Activated naive CD8-positive, alpha-beta T cell (primary cell): ENCODE results near the gene GPS1.

Experiments used
- H3K27ac Mint-ChIP-seq: one replicate; pipeline ENCODE4 v1.8.0; 2021; ENCODE audit warnings: mixed read lengths
- H3K27me3 Mint-ChIP-seq: one replicate; pipeline ENCODE4 v1.8.0; 2021; ENCODE audit warnings: mixed read lengths
- H3K36me3 Mint-ChIP-seq: one replicate; pipeline ENCODE4 v1.8.0; 2021; ENCODE audit warnings: mixed read lengths
- H3K4me1 Mint-ChIP-seq: one replicate; pipeline ENCODE4 v1.8.0; 2021; ENCODE audit warnings: low read depth, mixed read lengths
- H3K4me3 Mint-ChIP-seq: one replicate; pipeline ENCODE4 v1.8.0; 2021; ENCODE audit warnings: mild to moderate bottlenecking, mixed read lengths
- H3K9me3 Mint-ChIP-seq: one replicate; pipeline ENCODE4 v1.8.0; 2021; ENCODE audit warnings: low read depth, mixed read lengths

Gene GPS1

DNA sequence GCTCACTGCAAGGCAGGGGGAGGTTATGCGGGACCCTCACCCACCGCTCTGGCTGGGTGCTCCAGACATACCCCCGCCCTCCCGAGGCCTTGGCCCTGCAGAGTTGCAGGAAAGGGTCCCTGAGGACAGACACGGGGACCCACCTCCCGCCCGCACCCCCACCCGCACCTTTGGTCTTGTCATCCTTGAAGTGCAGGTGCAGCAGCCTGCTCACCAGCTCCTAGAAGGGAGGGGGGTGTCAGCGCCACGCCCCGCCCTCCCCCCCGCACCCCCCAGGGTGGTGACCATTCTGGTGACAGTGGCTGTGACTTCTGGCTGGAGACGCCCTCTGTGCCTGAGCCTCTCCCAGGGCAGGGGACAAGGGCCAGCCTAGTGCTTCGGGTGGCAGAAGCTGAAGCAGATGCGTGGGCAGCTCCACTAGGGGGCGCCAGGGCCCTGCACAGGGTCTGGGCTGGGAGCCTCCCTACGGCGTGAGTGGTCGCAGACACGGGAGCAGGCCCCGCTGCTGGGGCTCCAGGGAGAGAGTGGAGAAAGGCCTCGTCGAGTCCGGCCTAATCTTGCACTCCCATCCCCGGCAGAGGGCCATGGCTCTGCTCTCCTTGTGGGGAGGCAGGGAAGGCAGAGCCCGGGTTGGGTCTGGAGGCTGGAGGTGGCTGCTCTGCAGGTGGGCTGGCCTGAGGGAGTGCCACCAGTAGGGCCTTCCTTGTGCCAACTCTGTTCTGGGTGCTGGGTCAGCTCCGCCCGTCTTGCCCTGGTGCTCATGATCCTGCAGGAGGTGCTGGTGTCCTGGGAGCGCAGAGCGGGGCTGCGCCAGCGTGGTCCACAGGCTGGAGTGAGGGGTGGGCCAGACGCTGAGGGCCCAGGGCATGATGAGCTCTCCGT, 31.8 kb upstream of the GPS1 start:
- H3K4me3 Mint-ChIP-seq, result no peak overlapping the region
- peaks cover 13% of the 10 kb centered on the region for H3K4me1 Mint-ChIP-seq
- H3K27me3 Mint-ChIP-seq, result no peaks in the 10 kb centered on the region
- H3K36me3 Mint-ChIP-seq, result no peaks in the 10 kb centered on the region
- no peak overlapping the region for H3K27ac Mint-ChIP-seq
- H3K9me3 Mint-ChIP-seq, result no peaks in the 10 kb centered on the region

DNA sequence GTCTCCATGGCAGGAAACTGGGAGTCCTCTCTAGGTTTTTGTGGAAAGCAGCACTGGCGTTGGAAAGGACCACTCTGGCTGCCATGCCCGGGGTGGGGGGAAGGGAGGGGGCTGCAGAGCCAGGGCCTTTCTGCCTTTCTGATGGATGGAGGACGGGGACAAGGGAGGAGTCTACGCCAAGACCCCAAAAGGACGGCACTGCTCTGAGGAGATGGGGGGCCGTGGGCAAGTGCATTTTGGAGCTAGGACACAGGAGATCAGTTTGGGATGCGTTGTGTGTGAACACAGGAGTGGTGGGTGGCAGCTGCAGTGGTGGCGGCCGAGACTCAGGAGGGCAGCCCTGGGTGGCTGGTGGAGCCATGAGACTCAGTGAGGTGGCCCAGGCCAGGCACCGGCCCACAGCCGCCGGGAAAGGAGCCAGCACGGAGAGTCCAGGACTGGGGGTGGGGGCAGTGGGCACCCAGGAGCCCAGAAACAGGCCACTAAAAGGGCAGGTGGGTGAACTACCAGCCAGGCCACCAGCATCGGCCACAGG, 31.1 kb upstream of the GPS1 start:
- no peak overlapping the region for H3K27ac Mint-ChIP-seq
- H3K4me3 Mint-ChIP-seq, result peak overlapping the region; percentile 59
- no peaks in the 10 kb centered on the region for H3K27me3 Mint-ChIP-seq
- H3K9me3 Mint-ChIP-seq, result no peaks in the 10 kb centered on the region
- no peaks in the 10 kb centered on the region for H3K36me3 Mint-ChIP-seq
- peaks cover 13% of the 10 kb centered on the region for H3K4me1 Mint-ChIP-seq

- peak overlapping the region; percentile 92 for H3K4me3 Mint-ChIP-seq
- H3K9me3 Mint-ChIP-seq, result no peaks in the 10 kb centered on the region
- H3K27ac Mint-ChIP-seq, result peak overlapping the region; percentile 72
- peaks cover 2% of the 10 kb centered on the region for H3K36me3 Mint-ChIP-seq
- H3K4me1 Mint-ChIP-seq, result peaks cover 13% of the 10 kb centered on the region
- H3K27me3 Mint-ChIP-seq, result no peaks in the 10 kb centered on the region
These were observed 30.4 kb upstream of the GPS1 start for GRCh38 chr17:82021107-82021899.

DNA sequence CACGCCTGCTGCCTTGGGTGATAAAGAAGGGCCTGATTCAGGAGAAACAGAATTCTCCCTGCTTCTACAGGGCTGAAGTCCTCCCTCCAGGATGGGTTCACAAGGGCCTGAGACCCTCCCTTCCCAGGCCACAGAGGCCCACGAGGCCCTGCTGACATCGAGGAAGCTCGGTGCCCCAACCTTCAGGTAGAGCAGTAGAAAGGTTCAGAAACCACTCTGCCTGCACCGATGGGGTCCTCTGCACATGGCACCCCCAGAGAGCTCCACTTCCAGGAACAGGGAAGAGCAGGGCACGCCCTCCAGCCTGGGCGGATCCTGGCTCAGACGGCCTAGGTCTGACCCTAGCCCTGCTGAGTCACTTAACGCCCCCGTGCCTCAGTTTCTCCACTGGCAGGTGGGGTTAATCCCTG, 29.8 kb upstream of the GPS1 start:
- H3K27ac Mint-ChIP-seq, result peak overlapping the region; percentile 72
- no peaks in the 10 kb centered on the region for H3K9me3 Mint-ChIP-seq
- peaks cover 13% of the 10 kb centered on the region for H3K4me1 Mint-ChIP-seq
- no peaks in the 10 kb centered on the region for H3K27me3 Mint-ChIP-seq
- peak overlapping the region; percentile 92 for H3K4me3 Mint-ChIP-seq
- H3K36me3 Mint-ChIP-seq, result peaks cover 2% of the 10 kb centered on the region

DNA sequence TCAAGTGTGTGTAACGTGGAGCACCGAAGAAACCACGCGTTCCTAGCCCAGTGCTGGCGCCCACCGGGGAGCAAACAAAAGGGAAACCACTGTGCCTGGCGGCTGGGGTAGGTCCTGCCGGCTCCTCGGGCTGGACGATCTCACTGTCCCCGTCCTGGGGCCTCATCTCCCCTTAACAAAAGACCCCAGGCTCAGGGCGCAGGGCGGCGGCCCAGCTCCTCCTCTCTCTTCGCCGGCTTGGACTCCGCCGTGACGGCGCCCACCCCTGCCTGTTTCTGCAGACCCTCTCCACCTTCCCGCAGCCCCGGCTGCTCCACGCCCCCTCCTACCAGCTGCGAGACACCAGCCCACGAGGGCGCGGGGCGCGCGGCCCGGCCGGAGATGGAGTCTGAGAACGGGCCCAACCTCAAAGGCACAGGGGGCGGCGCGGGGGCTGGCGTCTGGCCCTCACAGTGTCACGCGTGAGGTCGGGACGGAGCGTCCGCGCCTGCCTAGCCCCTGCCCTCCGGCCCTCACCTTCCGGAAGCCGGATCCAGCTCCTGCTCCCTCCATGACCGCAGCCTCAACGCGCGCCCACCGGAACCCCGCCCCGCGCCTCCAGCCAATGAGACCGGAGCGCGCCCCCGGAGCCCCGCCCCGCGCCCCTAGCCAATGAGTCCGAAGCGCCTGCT, 29.3 kb upstream of the GPS1 start, which contains the start of gene CENPX:
Gene CENPX, minus strand, starts transcription at position 569 of the 671 bp plus-strand sequence. Its CDS starts 17 bp downstream, at position 552.
- Mint-ChIP-seq H3K9me3 (no peaks in the 10 kb centered on the region), H3K4me1 (peaks cover 13% of the 10 kb centered on the region), H3K36me3 (peaks cover 2% of the 10 kb centered on the region), H3K27me3 (no peaks in the 10 kb centered on the region), H3K27ac (peak within 1 kb of the TSS; percentile 72), H3K4me3 (peak within 1 kb of the TSS; percentile 92)

- Mint-ChIP-seq H3K27ac (peak within 1 kb of the TSS; percentile 72), H3K9me3 (no peaks in the 10 kb centered on the region), H3K4me1 (peaks cover 13% of the 10 kb centered on the region), H3K36me3 (peaks cover 2% of the 10 kb centered on the region), H3K4me3 (peak within 1 kb of the TSS; percentile 92), H3K27me3 (no peaks in the 10 kb centered on the region)
These were observed 28.7 kb upstream of the GPS1 start, which contains the start of gene LRRC45 for GRCh38 chr17:82022981-82023446. Gene LRRC45 (plus strand): TSS chr17:82023305. CDS start chr17:82023644, 339 bp downstream.

DNA sequence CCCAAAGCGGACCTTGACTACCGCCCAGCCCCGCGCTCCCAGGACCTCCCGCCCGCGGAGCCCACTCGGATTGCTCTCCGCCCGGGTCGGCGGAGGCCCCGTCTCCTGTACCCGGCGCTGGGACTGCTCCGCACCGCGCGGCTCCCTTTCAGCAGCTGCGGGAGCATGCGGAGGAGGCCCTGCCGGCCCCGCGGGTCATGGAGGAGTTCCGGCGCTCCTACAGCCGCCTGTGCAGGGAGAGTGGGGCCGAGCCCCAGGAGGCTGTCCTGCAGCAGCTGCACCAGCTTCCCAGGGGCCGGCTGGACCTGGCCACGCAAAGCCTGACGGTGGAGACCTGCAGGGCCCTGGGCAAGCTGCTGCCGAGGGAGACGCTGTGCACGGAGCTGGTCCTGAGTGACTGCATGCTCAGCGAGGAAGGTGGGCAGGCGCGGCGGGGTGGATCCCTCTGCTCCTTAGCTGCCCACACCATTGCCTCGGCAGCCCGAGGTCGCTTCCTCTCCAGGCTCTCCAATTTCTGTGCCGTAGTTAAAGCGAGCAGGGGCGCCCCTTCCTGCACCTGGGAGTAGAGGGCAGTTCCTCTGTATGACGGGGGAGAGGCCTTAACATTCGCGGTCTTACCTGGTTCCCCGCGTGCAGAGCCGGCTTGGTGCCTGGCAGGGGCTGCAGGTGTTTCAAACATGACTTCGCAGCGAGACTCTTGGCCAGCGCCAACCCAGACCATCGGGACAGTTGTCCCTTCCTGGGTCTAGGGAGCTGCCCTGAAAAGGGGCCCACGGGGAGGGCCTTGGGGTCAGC, 28.1 kb upstream of the GPS1 start:
- Mint-ChIP-seq H3K36me3 (peaks cover 2% of the 10 kb centered on the region), H3K27ac (no peak overlapping the region), H3K4me3 (peak overlapping the region; percentile 79), H3K27me3 (no peaks in the 10 kb centered on the region), H3K9me3 (no peaks in the 10 kb centered on the region), H3K4me1 (peaks cover 13% of the 10 kb centered on the region)

GRCh38 chr17:82024859-82025258, 26.8 kb upstream of the GPS1 start:
- Mint-ChIP-seq H3K4me1 (peaks cover 15% of the 10 kb centered on the region), H3K36me3 (peaks cover 2% of the 10 kb centered on the region), H3K27ac (no peak overlapping the region), H3K27me3 (no peaks in the 10 kb centered on the region), H3K9me3 (no peaks in the 10 kb centered on the region), H3K4me3 (no peak overlapping the region)

DNA sequence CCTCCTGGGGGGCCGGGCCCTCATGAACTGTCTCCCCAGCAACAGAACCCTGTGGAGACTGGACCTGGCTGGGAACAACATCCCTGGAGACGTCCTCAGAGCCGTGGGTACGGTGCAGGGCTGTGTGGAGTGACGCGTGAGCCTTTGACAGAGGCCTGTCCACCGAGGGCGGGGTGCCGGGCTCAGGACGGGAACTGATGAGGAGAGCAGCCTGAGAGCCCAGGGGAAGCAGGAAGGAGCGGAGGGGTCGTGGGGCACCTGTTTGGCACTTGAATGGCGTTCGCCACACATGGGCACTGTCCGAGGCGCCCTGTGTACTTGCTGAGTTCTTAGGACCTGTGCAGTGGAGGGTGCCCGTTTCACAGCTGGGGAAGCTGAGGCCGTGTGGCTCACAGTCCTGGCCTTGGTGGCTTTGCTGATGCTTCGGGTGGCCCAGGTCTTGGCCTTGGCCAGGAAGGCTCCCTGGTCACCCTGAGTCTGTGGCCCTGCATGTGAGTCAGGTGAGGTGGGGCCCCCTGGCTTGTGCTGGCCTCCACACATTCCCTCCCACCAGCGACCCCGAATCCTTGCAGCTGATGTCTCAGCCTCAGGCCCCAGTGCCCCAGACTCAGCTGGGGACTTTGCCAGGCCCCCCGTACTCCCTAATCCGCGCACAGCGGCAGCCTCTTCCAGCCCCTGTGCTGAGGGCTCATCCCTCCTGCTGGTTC, 26.1 kb upstream of the GPS1 start:
- peaks cover 2% of the 10 kb centered on the region for H3K36me3 Mint-ChIP-seq
- H3K4me1 Mint-ChIP-seq, result peaks cover 14% of the 10 kb centered on the region
- H3K27me3 Mint-ChIP-seq, result no peaks in the 10 kb centered on the region
- H3K4me3 Mint-ChIP-seq, result no peak overlapping the region
- H3K9me3 Mint-ChIP-seq, result no peaks in the 10 kb centered on the region
- no peak overlapping the region for H3K27ac Mint-ChIP-seq

DNA sequence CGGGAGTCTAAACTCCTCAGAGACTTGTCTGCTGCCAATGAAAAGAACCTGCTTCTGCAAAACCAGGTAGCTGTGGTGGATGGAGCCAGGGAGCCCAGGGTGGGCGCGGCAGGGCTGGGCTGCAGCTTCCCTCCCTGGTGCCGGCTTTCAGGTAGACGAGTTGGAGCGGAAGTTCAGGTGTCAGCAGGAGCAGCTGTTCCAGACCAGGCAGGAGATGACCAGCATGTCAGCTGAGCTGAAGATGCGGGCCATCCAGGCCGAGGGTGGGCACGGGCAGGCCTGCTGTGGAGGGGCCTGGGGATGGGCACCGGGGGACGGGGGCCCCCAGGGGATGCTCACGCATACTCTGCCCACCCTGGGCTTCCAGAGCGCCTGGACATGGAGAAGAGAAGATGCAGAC, 23.5 kb upstream of the GPS1 start:
- Mint-ChIP-seq H3K4me3 (no peak overlapping the region), H3K27me3 (no peaks in the 10 kb centered on the region)

DNA sequence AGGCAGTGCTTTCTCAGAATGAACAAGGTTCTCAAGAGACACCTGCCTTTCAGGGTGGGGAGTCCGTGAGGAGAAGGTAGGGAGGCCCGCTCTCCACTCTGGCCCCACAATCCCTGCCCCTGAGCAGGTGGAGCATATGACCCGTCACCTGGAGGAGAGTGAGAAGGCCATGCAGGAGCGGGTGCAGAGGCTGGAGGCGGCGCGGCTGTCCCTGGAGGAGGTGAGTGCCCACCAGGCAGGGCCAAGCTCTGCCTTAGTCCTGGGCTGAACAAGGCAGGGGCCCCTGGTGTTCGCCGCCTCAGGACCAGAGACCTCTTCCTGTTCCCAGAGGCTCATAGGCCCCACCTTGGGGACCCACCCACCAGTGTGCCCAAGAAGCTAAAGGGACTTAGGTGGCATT, 22.7 kb upstream of the GPS1 start:
- peaks cover 2% of the 10 kb centered on the region for H3K36me3 Mint-ChIP-seq
- H3K27me3 Mint-ChIP-seq, result no peaks in the 10 kb centered on the region
- H3K4me1 Mint-ChIP-seq, result peaks cover 3% of the 10 kb centered on the region
- no peak overlapping the region for H3K27ac Mint-ChIP-seq
- H3K9me3 Mint-ChIP-seq, result no peaks in the 10 kb centered on the region
- no peak overlapping the region for H3K4me3 Mint-ChIP-seq

More for the DNA sequence above, 23.5 kb upstream of the GPS1 start:
- Mint-ChIP-seq H3K4me1 (peaks cover 6% of the 10 kb centered on the region), H3K9me3 (no peaks in the 10 kb centered on the region), H3K36me3 (peaks cover 2% of the 10 kb centered on the region), H3K27ac (no peak overlapping the region)

- Mint-ChIP-seq H3K27me3 (no peaks in the 10 kb centered on the region), H3K9me3 (no peaks in the 10 kb centered on the region), H3K27ac (no peak overlapping the region), H3K4me1 (peaks cover 2% of the 10 kb centered on the region), H3K36me3 (peaks cover 2% of the 10 kb centered on the region), H3K4me3 (peak overlapping the region; percentile 68)
These were observed 22.3 kb upstream of the GPS1 start for GRCh38 chr17:82029391-82029790.

- H3K4me3 Mint-ChIP-seq, result peak overlapping the region; percentile 68
- H3K27ac Mint-ChIP-seq, result no peak overlapping the region
- H3K9me3 Mint-ChIP-seq, result no peaks in the 10 kb centered on the region
- H3K27me3 Mint-ChIP-seq, result no peaks in the 10 kb centered on the region
- H3K4me1 Mint-ChIP-seq, result peaks cover 4% of the 10 kb centered on the region
- peaks cover 2% of the 10 kb centered on the region for H3K36me3 Mint-ChIP-seq
These were observed 21.7 kb upstream of the GPS1 start for GRCh38 chr17:82029990-82030469.
